Measurements from ENCODE around the gene ATRN.

The ATRN gene

GRCh38 chr20:3698591-3699001 is 227.8 kb downstream of the ATRN start:
- Histone ChIP-seq H3K36me3 (ENCODE audit: insufficient read depth, low read length) (no peaks in the 10 kb centered on the region), H3K9me3 (ENCODE audit: low read length) (no peaks in the 10 kb centered on the region), H3K4me3 (ENCODE audit: low read depth in 1 of 2, low read length in 2 of 2) (no peak overlapping the region), H3K9ac (ENCODE audit: low read length) (no peak overlapping the region), H3K27ac (ENCODE audit: low read depth, low read length) (no peak overlapping the region), H3K27me3 (ENCODE audit: control insufficient read depth in 1 of 2, insufficient read depth in 2 of 2, low read length in 2 of 2) (no peaks in the 10 kb centered on the region), H3K4me1 (ENCODE audit: insufficient read depth, low read length) (no peaks in the 10 kb centered on the region)

GRCh38 chr20:3699037-3699436 is 228.2 kb downstream of the ATRN start:
- no peaks in the 10 kb centered on the region for H3K4me1 ChIP-seq (ENCODE audit: insufficient read depth, low read length)
- H3K27ac ChIP-seq (ENCODE audit: low read depth, low read length): no peak overlapping the region
- H3K9ac ChIP-seq (ENCODE audit: low read length): no peak overlapping the region

More at GRCh38 chr20:3699037-3699436, 228.2 kb downstream of the ATRN start:
- Histone ChIP-seq H3K9me3 (ENCODE audit: low read length) (no peaks in the 10 kb centered on the region), H3K36me3 (ENCODE audit: insufficient read depth, low read length) (no peaks in the 10 kb centered on the region), H3K4me3 (ENCODE audit: low read depth in 1 of 2, low read length in 2 of 2) (no peak overlapping the region), H3K27me3 (ENCODE audit: control insufficient read depth in 1 of 2, insufficient read depth in 2 of 2, low read length in 2 of 2) (no peaks in the 10 kb centered on the region)

All from muscle layer of colon (tissue), 2 donors.